ENCODE measurements around the gene PPP1R9A.

The PPP1R9A gene

DNA sequence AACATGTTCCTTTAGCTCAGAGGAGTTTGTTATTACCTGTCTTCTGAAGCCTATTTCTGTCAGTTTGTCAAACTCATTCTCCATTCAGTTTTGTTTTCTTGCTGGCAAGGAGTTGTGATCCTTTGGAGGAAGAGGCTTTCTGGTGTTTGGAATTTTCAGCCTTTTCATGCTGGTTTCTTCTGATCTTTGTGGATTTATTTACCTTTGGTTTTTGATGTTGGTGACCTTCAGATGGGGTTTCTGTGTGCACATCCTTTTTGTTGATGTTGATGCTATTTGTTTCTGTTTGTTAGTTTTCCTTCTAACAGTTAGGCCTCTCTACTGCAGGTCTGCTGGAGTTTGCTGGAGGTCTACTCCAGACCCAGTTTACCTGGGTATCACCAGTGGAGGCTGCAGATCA is 118.6 kb downstream of the PPP1R9A start:
- TF ChIP-seq, protein P1, sequence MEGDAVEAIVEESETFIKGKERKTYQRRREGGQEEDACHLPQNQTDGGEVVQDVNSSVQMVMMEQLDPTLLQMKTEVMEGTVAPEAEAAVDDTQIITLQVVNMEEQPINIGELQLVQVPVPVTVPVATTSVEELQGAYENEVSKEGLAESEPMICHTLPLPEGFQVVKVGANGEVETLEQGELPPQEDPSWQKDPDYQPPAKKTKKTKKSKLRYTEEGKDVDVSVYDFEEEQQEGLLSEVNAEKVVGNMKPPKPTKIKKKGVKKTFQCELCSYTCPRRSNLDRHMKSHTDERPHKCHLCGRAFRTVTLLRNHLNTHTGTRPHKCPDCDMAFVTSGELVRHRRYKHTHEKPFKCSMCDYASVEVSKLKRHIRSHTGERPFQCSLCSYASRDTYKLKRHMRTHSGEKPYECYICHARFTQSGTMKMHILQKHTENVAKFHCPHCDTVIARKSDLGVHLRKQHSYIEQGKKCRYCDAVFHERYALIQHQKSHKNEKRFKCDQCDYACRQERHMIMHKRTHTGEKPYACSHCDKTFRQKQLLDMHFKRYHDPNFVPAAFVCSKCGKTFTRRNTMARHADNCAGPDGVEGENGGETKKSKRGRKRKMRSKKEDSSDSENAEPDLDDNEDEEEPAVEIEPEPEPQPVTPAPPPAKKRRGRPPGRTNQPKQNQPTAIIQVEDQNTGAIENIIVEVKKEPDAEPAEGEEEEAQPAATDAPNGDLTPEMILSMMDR (IDR thresholded peaks at IDR 0.05), result no peak

DNA sequence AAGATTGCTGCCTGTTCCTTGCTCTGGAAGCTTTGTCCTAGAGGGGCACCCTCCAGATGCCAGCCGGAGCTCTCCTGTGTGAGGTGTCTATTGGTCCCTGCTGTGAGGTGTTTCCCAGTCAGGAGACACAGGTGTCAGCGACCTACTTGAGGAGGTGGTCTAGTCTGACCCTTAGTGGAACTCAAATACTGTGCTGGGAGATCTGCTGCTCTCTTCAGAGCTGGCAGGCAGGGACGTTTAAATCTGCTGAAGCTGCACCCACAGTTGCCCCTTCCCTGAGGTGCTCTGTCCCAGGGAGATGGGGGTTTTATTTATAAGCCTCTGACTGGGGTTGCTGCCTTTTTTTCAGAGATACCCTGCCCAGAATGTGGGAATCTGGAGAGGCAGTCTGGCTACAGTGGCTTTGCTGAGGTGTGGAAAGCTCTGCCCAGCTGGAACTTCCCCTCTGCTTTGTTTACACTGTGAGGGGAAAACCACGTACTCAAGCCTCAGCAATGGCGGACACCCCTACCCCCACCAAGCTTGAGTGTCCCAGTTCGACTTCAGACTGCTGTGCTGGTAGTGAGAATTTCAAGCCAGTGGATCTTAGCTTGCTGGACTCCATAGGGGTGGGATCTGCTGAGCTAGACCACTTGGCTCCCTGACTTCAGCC is 119.2 kb downstream of the PPP1R9A start:
- TF ChIP-seq, protein P1 (IDR thresholded peaks at IDR 0.05), result no peak

DNA sequence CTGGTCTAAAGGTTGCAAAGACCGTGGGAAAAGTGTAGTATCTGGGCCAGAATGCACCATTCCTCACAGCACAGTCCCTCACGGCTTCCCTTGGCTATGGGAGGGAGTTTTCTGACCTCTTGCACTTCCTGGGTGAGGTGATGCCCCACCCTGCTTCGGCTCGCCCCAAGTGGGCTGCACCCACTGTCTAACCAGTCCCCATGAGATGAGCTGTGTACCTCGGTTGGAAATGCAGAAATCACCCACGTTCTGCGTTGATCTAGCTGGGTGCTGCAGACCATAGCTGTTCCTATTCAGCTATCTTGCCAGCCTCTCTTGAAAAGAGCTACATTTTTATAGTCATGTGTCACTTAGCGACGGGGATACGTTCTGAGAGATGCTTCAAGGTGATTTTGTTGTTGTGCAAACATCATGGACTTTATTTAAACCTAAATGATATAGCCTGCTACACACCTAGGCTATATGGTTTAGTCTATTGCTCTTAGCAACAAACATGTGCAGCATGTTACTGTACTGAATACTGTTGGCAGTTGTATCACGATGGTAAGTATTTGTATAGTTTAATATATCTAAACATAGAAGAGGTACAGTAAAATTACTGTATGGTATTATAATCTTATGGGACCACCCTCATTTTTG is 120.0 kb downstream of the PPP1R9A start:
- TF ChIP-seq, protein P1 (IDR thresholded peaks at IDR 0.05), result no peak

DNA sequence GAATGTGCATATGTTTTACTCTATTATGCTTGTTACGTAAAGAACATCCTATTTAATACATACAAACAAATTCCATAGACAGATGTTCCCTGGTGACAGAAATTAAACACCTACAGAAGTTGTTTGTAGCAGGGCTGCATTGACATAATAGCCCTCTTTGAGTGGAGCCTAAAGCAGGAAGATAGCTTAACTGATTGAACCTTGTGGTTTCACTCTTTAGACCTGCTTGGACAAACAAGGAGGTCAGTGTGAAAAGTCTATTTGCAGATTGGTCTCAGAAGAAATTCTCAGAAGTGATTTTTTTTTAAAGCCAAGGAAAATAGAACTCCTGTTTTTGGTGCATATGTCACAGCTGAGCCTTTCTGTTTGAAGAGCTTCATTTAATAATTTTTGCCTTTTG is 121.3 kb downstream of the PPP1R9A start:
- TF ChIP-seq, protein P1 (IDR thresholded peaks at IDR 0.05), result no peak

DNA sequence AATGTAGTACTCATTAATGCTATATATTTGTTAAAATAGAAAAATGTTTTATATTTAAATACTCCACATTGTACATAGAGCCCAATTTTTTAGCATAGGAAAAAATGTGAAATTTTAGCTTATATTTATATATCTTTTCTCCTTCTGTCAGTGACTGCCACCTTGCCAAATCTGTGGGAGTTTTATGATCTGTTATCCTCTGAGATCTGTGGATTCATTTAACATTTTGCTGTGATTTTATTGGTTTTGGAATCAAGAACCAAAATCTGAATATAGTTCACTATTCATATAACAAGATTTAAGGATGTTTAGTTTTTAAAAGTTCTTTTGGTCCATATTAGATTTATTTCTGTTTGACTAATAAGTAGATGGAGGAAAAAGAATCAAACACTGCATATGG is 127.9 kb downstream of the PPP1R9A start:
- TF ChIP-seq, protein P1 (IDR thresholded peaks at IDR 0.05), result no peak

DNA sequence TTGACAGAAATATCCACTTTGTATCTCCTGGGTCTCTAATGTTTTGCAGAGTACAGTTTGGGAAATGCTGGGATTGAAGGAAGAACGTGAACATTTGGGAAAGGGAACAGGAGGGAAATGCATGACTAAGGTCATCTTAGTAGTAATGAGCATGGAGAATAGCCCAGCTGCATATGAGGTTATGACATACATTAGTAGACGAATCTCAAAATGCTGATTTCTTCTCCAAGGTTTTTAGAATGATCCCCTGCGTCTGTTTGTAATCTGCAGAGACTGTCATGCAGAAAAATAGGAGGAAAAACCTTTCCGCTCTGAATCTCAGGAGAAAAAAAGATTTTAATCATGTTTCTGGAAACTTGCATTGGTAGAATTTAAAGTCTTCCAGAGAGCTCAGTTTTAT is 133.6 kb downstream of the PPP1R9A start:
- TF ChIP-seq, protein P1 (IDR thresholded peaks at IDR 0.05), result no peak

DNA sequence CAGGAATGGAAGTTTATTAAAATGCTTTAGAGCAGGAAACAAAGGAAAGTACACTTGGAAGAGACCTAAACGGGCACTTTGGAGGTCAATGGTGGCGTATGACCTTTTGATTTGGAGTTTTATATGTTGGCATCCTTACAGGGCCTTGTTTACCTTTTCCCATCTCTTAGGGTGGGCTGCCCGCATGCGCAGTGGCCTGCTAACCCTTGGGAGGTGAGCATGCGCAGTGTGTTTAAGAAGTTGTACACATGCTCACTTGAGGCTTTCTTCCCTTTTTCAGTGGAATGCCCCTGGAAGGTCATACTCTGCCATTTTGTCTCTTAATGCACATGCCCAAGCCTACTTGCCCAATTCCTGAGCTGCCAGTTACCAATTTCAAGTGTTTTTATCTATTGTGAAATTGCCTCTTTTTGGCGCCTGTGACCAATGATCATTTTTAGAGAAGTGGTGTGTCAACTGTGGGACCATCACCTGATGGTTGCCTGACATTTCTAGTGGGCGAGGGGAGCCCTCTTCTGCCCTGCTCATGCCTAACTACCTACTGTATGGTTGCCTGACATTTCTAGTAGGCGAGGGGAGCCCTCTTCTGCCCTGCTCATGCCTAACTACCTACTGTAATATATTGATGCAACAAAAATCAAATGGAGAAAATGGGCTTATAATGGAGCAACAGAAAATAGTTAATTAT is 138.0 kb downstream of the PPP1R9A start:
- TF ChIP-seq, protein P1 (IDR thresholded peaks at IDR 0.05), result peak; percentile 40
